Trophoblast cell (in vitro differentiated cells and primary cell): ENCODE measurements around the gene AATK.

Experiments
- DNase-seq, 2 donors: peaks; one replicate each; pipeline ENCODE4 v3.0.0-alpha.2; 2016
- H2AFZ ChIP-seq: 2 replicates; pipeline ENCODE4 v1.6.1; 2013; ENCODE audit warnings: low read length, moderate library complexity, mild to moderate bottlenecking; ENCODE audit not compliant: insufficient read depth, poor library complexity
- H2AK5ac ChIP-seq: 2 replicates; pipeline ENCODE4 v1.6.1; 2013; ENCODE audit warnings: mild to moderate bottlenecking, low read length
- H2BK120ac ChIP-seq: 2 replicates; pipeline ENCODE4 v1.6.1; 2013; ENCODE audit warnings: low read length, mild to moderate bottlenecking, moderate library complexity; ENCODE audit not compliant: insufficient read depth, poor library complexity
- H2BK12ac ChIP-seq: 2 replicates; pipeline ENCODE4 v1.6.1; 2013; ENCODE audit warnings: mild to moderate bottlenecking, low read length, moderate library complexity
- H2BK5ac ChIP-seq: 2 replicates; pipeline ENCODE4 v1.6.1; 2013; ENCODE audit warnings: low read length, low read depth, moderate library complexity, mild to moderate bottlenecking; ENCODE audit not compliant: poor library complexity
- H3K14ac ChIP-seq: 2 replicates; pipeline ENCODE4 v1.6.1; 2013; ENCODE audit warnings: mild to moderate bottlenecking, low read length
- H3K18ac ChIP-seq: 2 replicates; pipeline ENCODE4 v1.6.1; 2013; ENCODE audit warnings: mild to moderate bottlenecking, low read length
- H3K23ac ChIP-seq: 2 replicates; pipeline ENCODE4 v1.6.1; 2013; ENCODE audit warnings: low read length
- H3K27ac ChIP-seq: 2 replicates; pipeline ENCODE4 v1.5.1; 2013; ENCODE audit warnings: low read depth, mild to moderate bottlenecking, inconsistent platforms, low read length, moderate library complexity
- H3K27me3 ChIP-seq: 2 replicates; pipeline ENCODE4 v1.6.1; 2013; ENCODE audit warnings: inconsistent platforms, mild to moderate bottlenecking, low read length, moderate library complexity; ENCODE audit not compliant: insufficient read depth
- H3K36me3 ChIP-seq, 2 experiments: 1 replicate in 1 of 2; 2 replicates in 1 of 2; pipeline ENCODE4 v1.6.1; 2013; ENCODE audit warnings: low read length in 2 of 2, mild to moderate bottlenecking in 2 of 2, moderate library complexity in 1 of 2; ENCODE audit not compliant: insufficient read depth in 2 of 2, control insufficient read depth in 1 of 2
- H3K4ac ChIP-seq: 2 replicates; pipeline ENCODE4 v1.6.1; 2013; ENCODE audit warnings: low read depth, mild to moderate bottlenecking, low read length, moderate library complexity
- H3K4me1 ChIP-seq, 2 experiments: 1 replicate in 1 of 2; 2 replicates in 1 of 2; pipeline ENCODE4 v1.6.1; 2013; ENCODE audit warnings: low read length in 2 of 2, mild to moderate bottlenecking in 2 of 2, moderate library complexity in 1 of 2; ENCODE audit not compliant: insufficient read depth in 2 of 2, control insufficient read depth in 1 of 2
- H3K4me2 ChIP-seq: 2 replicates; pipeline ENCODE4 v1.6.1; 2013; ENCODE audit warnings: inconsistent platforms, mild to moderate bottlenecking, low read length, moderate library complexity
- H3K4me3 ChIP-seq: 2 replicates; pipeline ENCODE4 v1.5.1; 2013; ENCODE audit warnings: mild to moderate bottlenecking, low read depth, low read length, inconsistent platforms
- H3K79me1 ChIP-seq: one replicate; pipeline ENCODE4 v1.6.1; 2013; ENCODE audit warnings: low read length
- H3K79me2 ChIP-seq: 2 replicates; pipeline ENCODE4 v1.6.1; 2013; ENCODE audit warnings: low read length, mild to moderate bottlenecking; ENCODE audit not compliant: control insufficient read depth, insufficient read depth, poor library complexity
- H3K9ac ChIP-seq: 2 replicates; pipeline ENCODE4 v1.6.1; 2013; ENCODE audit warnings: mild to moderate bottlenecking, low read length
- H3K9me3 ChIP-seq: 2 replicates; pipeline ENCODE4 v1.6.1; 2013; ENCODE audit warnings: low read depth, mild to moderate bottlenecking, control low read depth, inconsistent platforms, low read length; ENCODE audit not compliant: insufficient read depth
- H4K12ac ChIP-seq: 2 replicates; pipeline ENCODE4 v1.6.1; 2013; ENCODE audit warnings: low read depth, mild to moderate bottlenecking, low read length, moderate library complexity
- H4K8ac ChIP-seq: 2 replicates; pipeline ENCODE4 v1.6.1; 2013; ENCODE audit warnings: low read depth, mild to moderate bottlenecking, low read length, moderate library complexity
- H4K91ac ChIP-seq: one replicate; pipeline ENCODE4 v1.6.1; 2013; ENCODE audit warnings: low read depth, mild to moderate bottlenecking, low read length, moderate library complexity
- WGBS: extraction: QIAGEN DNeasy Blood & Tissue Kit; methylation state at CpG from one replicate; pipeline ENCODE4 v1.1.7; 2013; ENCODE audit warnings: missing lambda C conversion rate; ENCODE audit not compliant: insufficient read length, insufficient coverage; ENCODE audit errors: extremely low coverage; 5-methylcytosine and 5-hydroxymethylcytosine counted together

The AATK gene

GRCh38 chr17:81111066-81111465 is 55.0 kb downstream of the AATK start:
- peaks cover 49% of the 10 kb centered on the region in 2 experiments for H3K36me3 ChIP-seq
- no peak overlapping the region for H2AFZ ChIP-seq
- no peak overlapping the region for H3K27ac ChIP-seq
- H3K4me3 ChIP-seq, result no peak overlapping the region
- WGBS, result no CpG with 5 or more reads among the region's 10 CpGs
- no peak overlapping the region for H3K23ac ChIP-seq
- H3K18ac ChIP-seq, result no peak overlapping the region
- no peak overlapping the region for H3K4me2 ChIP-seq
- no peak overlapping the region for H3K4ac ChIP-seq
- H3K27me3 ChIP-seq, result no peaks in the 10 kb centered on the region
- H2AK5ac ChIP-seq, result no peak overlapping the region
- no peaks in the 10 kb centered on the region for H3K9me3 ChIP-seq
- H2BK5ac ChIP-seq, result no peak overlapping the region
- H4K8ac ChIP-seq, result no peak overlapping the region
- H2BK12ac ChIP-seq, result no peak overlapping the region
- H2BK120ac ChIP-seq, result no peak overlapping the region
- no peak overlapping the region for H4K12ac ChIP-seq
- no peak for DNase-seq
- no peak overlapping the region for H3K9ac ChIP-seq
- H3K4me1 ChIP-seq, result no peaks in the 10 kb centered on the region
- no peak overlapping the region for H4K91ac ChIP-seq
- no peaks in the 10 kb centered on the region for H3K79me2 ChIP-seq
- H3K79me1 ChIP-seq, result no peaks in the 10 kb centered on the region
- no peak overlapping the region for H3K14ac ChIP-seq

GRCh38 chr17:81110488-81111040 is 55.5 kb downstream of the AATK start:
- Histone ChIP-seq H3K9me3 (no peaks in the 10 kb centered on the region), H3K79me1 (no peaks in the 10 kb centered on the region), H3K4ac (no peak overlapping the region), H3K4me1 (no peaks in the 10 kb centered on the region), H3K4me2 (no peak overlapping the region), H4K91ac (no peak overlapping the region), H3K18ac (no peak overlapping the region), H3K23ac (no peak overlapping the region), H3K9ac (no peak overlapping the region), H3K4me3 (no peak overlapping the region), H3K36me3 (peaks cover 50 to 52% of the 10 kb centered on the region in 2 experiments), H3K27ac (no peak overlapping the region), H4K8ac (no peak overlapping the region), H2AK5ac (no peak overlapping the region), H3K79me2 (no peaks in the 10 kb centered on the region), H4K12ac (no peak overlapping the region), H2BK120ac (no peak overlapping the region), H3K14ac (no peak overlapping the region), H2BK12ac (no peak overlapping the region), H2AFZ (no peak overlapping the region), H2BK5ac (no peak overlapping the region), H3K27me3 (no peaks in the 10 kb centered on the region)
- no CpG with 5 or more reads among the region's 30 CpGs for WGBS
- DNase-seq, result no peak

- Histone ChIP-seq H3K4me1 (no peaks in the 10 kb centered on the region), H3K4me2 (no peak overlapping the region), H2BK5ac (no peak overlapping the region), H4K12ac (no peak overlapping the region), H2BK120ac (no peak overlapping the region), H4K91ac (no peak overlapping the region), H3K36me3 (peaks cover 54 to 57% of the 10 kb centered on the region in 2 experiments), H3K4me3 (no peak overlapping the region), H3K27ac (no peak overlapping the region), H2AFZ (no peak overlapping the region), H2AK5ac (no peak overlapping the region), H3K9me3 (no peaks in the 10 kb centered on the region), H3K18ac (no peak overlapping the region), H3K23ac (no peak overlapping the region), H3K9ac (no peak overlapping the region), H4K8ac (no peak overlapping the region), H3K79me2 (no peaks in the 10 kb centered on the region), H3K27me3 (no peaks in the 10 kb centered on the region), H3K14ac (no peak overlapping the region), H2BK12ac (no peak overlapping the region), H3K4ac (no peak overlapping the region), H3K79me1 (no peaks in the 10 kb centered on the region)
- no CpG with 5 or more reads among the region's 22 CpGs for WGBS
- no peak for DNase-seq
These were observed 56.1 kb downstream of the AATK start for GRCh38 chr17:81109957-81110356.

GRCh38 chr17:81108220-81108619 is 57.8 kb downstream of the AATK start:
- Histone ChIP-seq H3K4me1 (no peaks in the 10 kb centered on the region), H3K9me3 (no peaks in the 10 kb centered on the region), H3K27ac (no peak overlapping the region), H2BK12ac (no peak overlapping the region), H3K79me1 (no peaks in the 10 kb centered on the region), H2BK120ac (no peak overlapping the region), H3K23ac (no peak overlapping the region), H3K14ac (no peak overlapping the region), H2AFZ (no peak overlapping the region), H3K9ac (no peak overlapping the region), H2AK5ac (no peak overlapping the region), H4K12ac (no peak overlapping the region), H4K91ac (no peak overlapping the region), H4K8ac (no peak overlapping the region), H3K18ac (no peak overlapping the region), H3K27me3 (no peaks in the 10 kb centered on the region), H3K4me3 (no peak overlapping the region), H2BK5ac (no peak overlapping the region), H3K4me2 (no peak overlapping the region), H3K36me3 (peaks cover 66 to 74% of the 10 kb centered on the region in 2 experiments), H3K4ac (no peak overlapping the region), H3K79me2 (no peaks in the 10 kb centered on the region)
- WGBS, result no CpG with 5 or more reads among the region's 9 CpGs
- DNase-seq, result no peak
